ENCODE data around the gene B4GALT2. TPM values are rescaled to one million over a fixed set of nuclear protein-coding genes. Genes with fewer than 3 reads are reported as not detected.
A peak's percentile ranks its signal among the peaks of the same experiment; 100 is the strongest.

The B4GALT2 gene
- total and polyA plus RNA-seq, 9 of the 15 experiments (the other 6 are each of a cell fraction or from before 2014, with no cell fraction given), result 1.3 to 86.8 (median 43.8) TPM

DNA sequence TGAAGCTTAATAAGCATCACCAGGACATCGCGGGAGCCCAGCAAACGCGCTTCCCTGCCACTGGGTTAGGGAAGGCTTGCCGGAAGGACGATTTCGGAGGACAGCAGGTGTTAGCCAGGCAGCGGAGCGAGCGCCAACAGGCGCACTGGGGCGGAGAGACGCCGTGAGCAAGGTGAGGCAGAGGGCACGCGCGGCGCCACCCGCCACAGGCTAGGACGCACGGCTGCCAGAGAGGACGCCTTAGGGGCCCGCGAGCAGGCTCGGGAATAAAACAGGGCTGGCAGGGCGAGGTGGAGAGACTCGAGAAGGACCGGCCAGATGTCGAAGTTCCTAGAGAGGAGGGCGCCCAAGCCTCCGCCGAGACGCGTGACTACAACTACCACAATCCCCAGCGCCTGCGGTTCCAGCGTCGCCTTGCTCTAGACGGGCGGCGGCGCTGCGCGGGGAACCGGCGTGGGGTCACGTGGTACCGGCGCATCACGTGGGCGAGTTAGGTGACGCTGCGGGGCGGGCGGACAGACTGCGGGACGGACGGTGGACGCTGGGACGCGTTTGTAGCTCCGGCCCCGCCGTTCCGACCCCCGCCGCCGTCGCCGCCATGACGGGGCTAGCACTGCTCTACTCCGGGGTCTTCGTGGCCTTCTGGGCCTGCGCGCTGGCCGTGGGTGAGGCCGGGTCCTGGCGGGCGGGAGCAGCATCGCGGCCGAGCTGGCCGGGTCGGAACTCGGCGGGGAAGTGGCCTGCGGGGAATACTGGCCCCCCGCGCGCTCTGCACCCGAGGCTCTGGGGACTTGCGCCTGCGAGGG, 4.4 kb upstream of the B4GALT2 start, which contains the start of gene ATP6V0B (continued):
- no peak for TF ChIP-seq ZBTB1 (CRISPR knock-in tag; IDR thresholded peaks at IDR 0.05; ENCODE audit: borderline replicate concordance, low read depth)
- peak; percentile 73 for TF ChIP-seq TBP (optimal IDR thresholded peaks at IDR 0.05; ENCODE audit: low read depth, low read length)
- TF ChIP-seq, protein P1, sequence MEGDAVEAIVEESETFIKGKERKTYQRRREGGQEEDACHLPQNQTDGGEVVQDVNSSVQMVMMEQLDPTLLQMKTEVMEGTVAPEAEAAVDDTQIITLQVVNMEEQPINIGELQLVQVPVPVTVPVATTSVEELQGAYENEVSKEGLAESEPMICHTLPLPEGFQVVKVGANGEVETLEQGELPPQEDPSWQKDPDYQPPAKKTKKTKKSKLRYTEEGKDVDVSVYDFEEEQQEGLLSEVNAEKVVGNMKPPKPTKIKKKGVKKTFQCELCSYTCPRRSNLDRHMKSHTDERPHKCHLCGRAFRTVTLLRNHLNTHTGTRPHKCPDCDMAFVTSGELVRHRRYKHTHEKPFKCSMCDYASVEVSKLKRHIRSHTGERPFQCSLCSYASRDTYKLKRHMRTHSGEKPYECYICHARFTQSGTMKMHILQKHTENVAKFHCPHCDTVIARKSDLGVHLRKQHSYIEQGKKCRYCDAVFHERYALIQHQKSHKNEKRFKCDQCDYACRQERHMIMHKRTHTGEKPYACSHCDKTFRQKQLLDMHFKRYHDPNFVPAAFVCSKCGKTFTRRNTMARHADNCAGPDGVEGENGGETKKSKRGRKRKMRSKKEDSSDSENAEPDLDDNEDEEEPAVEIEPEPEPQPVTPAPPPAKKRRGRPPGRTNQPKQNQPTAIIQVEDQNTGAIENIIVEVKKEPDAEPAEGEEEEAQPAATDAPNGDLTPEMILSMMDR (IDR thresholded peaks at IDR 0.05 in 2 of 3, conservative IDR thresholded peaks at IDR 0.05 in 1 of 3; ENCODE audit: insufficient read depth in 2 of 3, low read depth in 1 of 3, low read length in 3 of 3), result peak in 1 of 3 experiments; percentile 33; a peak in 2 of 6 replicates
- TF ChIP-seq PHF21A (IDR thresholded peaks at IDR 0.05; ENCODE audit: borderline replicate concordance, low read depth), result no peak
- no peak for TF ChIP-seq NFXL1 (CRISPR knock-in tag; IDR thresholded peaks at IDR 0.05)
- no peak for TF ChIP-seq STAT5B (CRISPR knock-in tag; IDR thresholded peaks at IDR 0.05)
- TF ChIP-seq CEBPG (CRISPR knock-in tag; IDR thresholded peaks at IDR 0.05), result no peak
- TF ChIP-seq CEBPG (tag; conservative IDR thresholded peaks at IDR 0.05 in 1 of 2, IDR thresholded peaks at IDR 0.05 in 1 of 2), result no peak
- no peak for TF ChIP-seq MAFF (IDR thresholded peaks at IDR 0.05; ENCODE audit: low read length)
- no peak for TF ChIP-seq MCM2 (IDR thresholded peaks at IDR 0.05; ENCODE audit: low read depth)
- no peak for TF ChIP-seq SLC30A9 (CRISPR knock-in tag; IDR thresholded peaks at IDR 0.05)
- no peak for TF ChIP-seq BDP1 (IDR thresholded peaks at IDR 0.05; ENCODE audit: insufficient read depth, insufficient read length)
- TF ChIP-seq SAP30 (IDR thresholded peaks at IDR 0.05; ENCODE audit: borderline replicate concordance, insufficient read depth, low read depth, low read length, poor library complexity, severe bottlenecking), result no peak
- TF ChIP-seq ZKSCAN3 (CRISPR knock-in tag; IDR thresholded peaks at IDR 0.05), result no peak
- peak; percentile 49; the same call in 1 of the 2 replicates for TF ChIP-seq ZNF274 (IDR thresholded peaks at IDR 0.05; ENCODE audit: borderline replicate concordance, low read depth, low read length)
- TF ChIP-seq, protein P2, sequence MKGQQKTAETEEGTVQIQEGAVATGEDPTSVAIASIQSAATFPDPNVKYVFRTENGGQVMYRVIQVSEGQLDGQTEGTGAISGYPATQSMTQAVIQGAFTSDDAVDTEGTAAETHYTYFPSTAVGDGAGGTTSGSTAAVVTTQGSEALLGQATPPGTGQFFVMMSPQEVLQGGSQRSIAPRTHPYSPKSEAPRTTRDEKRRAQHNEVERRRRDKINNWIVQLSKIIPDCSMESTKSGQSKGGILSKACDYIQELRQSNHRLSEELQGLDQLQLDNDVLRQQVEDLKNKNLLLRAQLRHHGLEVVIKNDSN (CRISPR knock-in tag; IDR thresholded peaks at IDR 0.05), result peak; percentile 100
- no peak for TF ChIP-seq RBM39 (optimal IDR thresholded peaks at IDR 0.05; ENCODE audit: low read depth, low read length)
- no peak; the same call in 1 of the 2 replicates for TF ChIP-seq JUNB (CRISPR knock-in tag; conservative IDR thresholded peaks at IDR 0.05)
- no peak for TF ChIP-seq ZNF561 (CRISPR knock-in tag; conservative IDR thresholded peaks at IDR 0.05)
- no peak for TF ChIP-seq SMARCC2 (IDR thresholded peaks at IDR 0.05; ENCODE audit: low read depth)
- no peak for TF ChIP-seq ZFP36 (IDR thresholded peaks at IDR 0.05; ENCODE audit: low read depth, low read length, partially characterized antibody)
- TF ChIP-seq ZC3H8 (IDR thresholded peaks at IDR 0.05), result no peak
- TF ChIP-seq, protein P3, sequence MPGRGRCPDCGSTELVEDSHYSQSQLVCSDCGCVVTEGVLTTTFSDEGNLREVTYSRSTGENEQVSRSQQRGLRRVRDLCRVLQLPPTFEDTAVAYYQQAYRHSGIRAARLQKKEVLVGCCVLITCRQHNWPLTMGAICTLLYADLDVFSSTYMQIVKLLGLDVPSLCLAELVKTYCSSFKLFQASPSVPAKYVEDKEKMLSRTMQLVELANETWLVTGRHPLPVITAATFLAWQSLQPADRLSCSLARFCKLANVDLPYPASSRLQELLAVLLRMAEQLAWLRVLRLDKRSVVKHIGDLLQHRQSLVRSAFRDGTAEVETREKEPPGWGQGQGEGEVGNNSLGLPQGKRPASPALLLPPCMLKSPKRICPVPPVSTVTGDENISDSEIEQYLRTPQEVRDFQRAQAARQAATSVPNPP (IDR thresholded peaks at IDR 0.05; ENCODE audit: borderline replicate concordance, insufficient read depth, insufficient read length), result no peak
- TF ChIP-seq FOXP1 (CRISPR knock-in tag; IDR thresholded peaks at IDR 0.05), result peak; percentile 90
- TF ChIP-seq FOXM1 (IDR thresholded peaks at IDR 0.05; ENCODE audit: low read depth), result no peak
- peak; percentile 94 for TF ChIP-seq FOXM1 (CRISPR knock-in tag; IDR thresholded peaks at IDR 0.05; ENCODE audit: low read depth)
- no peak for TF ChIP-seq ZNF75A (CRISPR knock-in tag; IDR thresholded peaks at IDR 0.05)

Data from K562 (cell line).